Lung (tissue), 12 donors: ENCODE results near the gene KNOP1. TPM values are rescaled to one million over a fixed set of nuclear protein-coding genes. Genes with fewer than 3 reads are reported as not detected.
"Not testable (repeated sequence)": the region's sequence is repeated elsewhere in the genome, so short reads cannot be mapped to it uniquely, and the experiment has no call there.

Experiments
- ATAC-seq: fragments of 200-7000 bp; cut with Tn5 transposase; one replicate; pipeline ENCODE4 v1.9.1; 2020; ENCODE audit warnings: moderate number of reproducible peaks; ENCODE audit not compliant: insufficient read depth, low FRiP score
- DNase-seq, 3 donors: peaks; one replicate each; pipeline ENCODE4 v3.0.0-alpha.2; 2013 to 2017
- H3K27ac ChIP-seq, 2 donors: one replicate each; pipeline ENCODE4 v1.5.1; 2013; ENCODE audit warnings: mild to moderate bottlenecking in 2 of 2, moderate library complexity in 2 of 2, control low read depth in 1 of 2, inconsistent platforms in 1 of 2, low read depth in 1 of 2, low read length in 1 of 2
- H3K27me3 ChIP-seq, 3 donors: one replicate each; pipeline ENCODE4 v1.5.1; 2013; ENCODE audit warnings: low read length in 2 of 3; ENCODE audit not compliant: control insufficient read depth in 3 of 3, insufficient read depth in 3 of 3
- H3K36me3 ChIP-seq, 4 donors: one replicate each; pipeline ENCODE4 v1.5.1; 2013; ENCODE audit warnings: low read length in 4 of 4, mild to moderate bottlenecking in 1 of 4, moderate library complexity in 1 of 4; ENCODE audit not compliant: control insufficient read depth in 4 of 4, insufficient read depth in 4 of 4
- H3K4me1 ChIP-seq, 5 donors: one replicate each; pipeline ENCODE4 v1.5.1; 2013; ENCODE audit warnings: low read length in 5 of 5, mild to moderate bottlenecking in 2 of 5, moderate library complexity in 1 of 5; ENCODE audit not compliant: control insufficient read depth in 5 of 5, insufficient read depth in 5 of 5
- H3K4me3 ChIP-seq: one replicate; pipeline ENCODE4 v1.5.1; 2013; ENCODE audit warnings: mild to moderate bottlenecking, control low read depth, moderate library complexity
- H3K9ac ChIP-seq, 2 donors: one replicate each; pipeline ENCODE4 v1.5.1; 2013; ENCODE audit warnings: low read length in 2 of 2, control low read depth in 1 of 2; ENCODE audit not compliant: insufficient read depth in 1 of 2
- H3K9me3 ChIP-seq, 4 donors: one replicate each; pipeline ENCODE4 v1.5.1; 2013; ENCODE audit warnings: low read length in 3 of 4, mild to moderate bottlenecking in 1 of 4, moderate library complexity in 1 of 4; ENCODE audit not compliant: control insufficient read depth in 4 of 4, insufficient read depth in 3 of 4
- CTCF ChIP-seq: IDR thresholded peaks from 2 replicates; pipeline ENCODE4 v1.5.1; 2012; ENCODE audit warnings: mild to moderate bottlenecking; ENCODE audit errors: control extremely low read depth, extremely low read depth
- WGBS, 2 donors: extraction: QIAGEN DNeasy Blood & Tissue Kit; methylation state at CpG; one replicate each; pipeline ENCODE4 v1.1.7; 2013; 5-methylcytosine and 5-hydroxymethylcytosine counted together
- polyA plus RNA-seq, 2 donors: library from polyadenylated mRNA; stranded (reverse); fragments of 200-250 nt; gene quantifications; one replicate each; pipeline ENCODE4 v1.2.1, GENCODE V29; 2013
- total RNA-seq, 2 donors: library from RNA; depleted of rRNA in 1 of 2; stranded (reverse); fragments of >200 nt in 1 of 2; gene quantifications; one replicate each; pipeline ENCODE4 v1.2.1, GENCODE V29; 2014 to 2021
- donor health status: control.
- donor health status: control.
- donor health status: Bipolar disorder and iron deficiency.
- donor health status: healthy.
- donor health status: DM: yes; HTN: yes; CAD: no.

Gene KNOP1
- total and polyA plus RNA-seq, 4 donors = 11.7 to 14.7 (median 13.5) TPM

GRCh38 chr16:19666477-19666876, 51.5 kb downstream of the KNOP1 start:
- peak in 2 of 3 donors; percentile 17 to 18 for DNase-seq
- ATAC-seq = no peak
- TF ChIP-seq CTCF = no peak
- Histone ChIP-seq H3K9me3 (no peaks in the 10 kb centered on the region), H3K4me1 (peaks cover 0 to 9% (median 0%) of the 10 kb centered on the region in 5 donors), H3K9ac (no peak overlapping the region), H3K4me3 (no peak overlapping the region), H3K27me3 (no peaks in the 10 kb centered on the region), H3K36me3 (peaks cover 5 to 21% (median 9%) of the 10 kb centered on the region in 4 donors), H3K27ac (no peak overlapping the region)
- WGBS, 2 donors = 67 to 70% methylated on average over 3 of the region's 3 CpGs

- H3K27me3 ChIP-seq, H3K9me3 ChIP-seq, DNase-seq, H3K27ac ChIP-seq, H3K4me3 ChIP-seq, H3K4me1 ChIP-seq, ATAC-seq, H3K9ac ChIP-seq: not testable (repeated sequence)
- 96 to 97% methylated on average over 3 of the region's 3 CpGs for WGBS, 2 donors
- peaks cover 5 to 17% (median 9%) of the 10 kb centered on the region in 4 donors for H3K36me3 ChIP-seq
Observed at GRCh38 chr16:19665313-19665712, 52.7 kb downstream of the KNOP1 start.

GRCh38 chr16:19664166-19664565, 53.9 kb downstream of the KNOP1 start:
- DNase-seq (no peak), ATAC-seq (no peak)
- 97 to 98% methylated on average over 6 of the region's 6 CpGs for WGBS, 2 donors
- Histone ChIP-seq H3K27me3 (no peaks in the 10 kb centered on the region), H3K36me3 (peaks cover 0 to 15% (median 9%) of the 10 kb centered on the region in 4 donors), H3K9ac (no peak overlapping the region), H3K4me3 (no peak overlapping the region), H3K9me3 (no peaks in the 10 kb centered on the region), H3K4me1 (peaks cover 0 to 9% (median 0%) of the 10 kb centered on the region in 5 donors), H3K27ac (no peak overlapping the region)
- TF ChIP-seq CTCF = no peak

GRCh38 chr16:19662351-19662750, 55.7 kb downstream of the KNOP1 start:
- Histone ChIP-seq H3K36me3 (peaks cover 2 to 22% (median 5%) of the 10 kb centered on the region in 4 donors), H3K9me3 (no peaks in the 10 kb centered on the region), H3K4me3 (no peak overlapping the region), H3K4me1 (peaks cover 0 to 4% (median 0%) of the 10 kb centered on the region in 5 donors), H3K27me3 (no peaks in the 10 kb centered on the region), H3K27ac (no peak overlapping the region), H3K9ac (no peak overlapping the region)
- TF ChIP-seq CTCF = no peak
- ATAC-seq = no peak
- DNase-seq = no peak
- 96 to 97% methylated on average over 7 of the region's 7 CpGs for WGBS, 2 donors
